ENCODE data around the gene ARHGEF19. TPM values are rescaled to one million over a fixed set of nuclear protein-coding genes. Genes with fewer than 3 reads are reported as not detected.
A peak's percentile ranks its signal among the peaks of the same experiment; 100 is the strongest.

Gene ARHGEF19
- total and polyA plus RNA-seq, 9 of the 15 experiments (the other 6 are each of a cell fraction or from before 2014, with no cell fraction given): 0.73 to 21.0 (median 5.2) TPM

DNA sequence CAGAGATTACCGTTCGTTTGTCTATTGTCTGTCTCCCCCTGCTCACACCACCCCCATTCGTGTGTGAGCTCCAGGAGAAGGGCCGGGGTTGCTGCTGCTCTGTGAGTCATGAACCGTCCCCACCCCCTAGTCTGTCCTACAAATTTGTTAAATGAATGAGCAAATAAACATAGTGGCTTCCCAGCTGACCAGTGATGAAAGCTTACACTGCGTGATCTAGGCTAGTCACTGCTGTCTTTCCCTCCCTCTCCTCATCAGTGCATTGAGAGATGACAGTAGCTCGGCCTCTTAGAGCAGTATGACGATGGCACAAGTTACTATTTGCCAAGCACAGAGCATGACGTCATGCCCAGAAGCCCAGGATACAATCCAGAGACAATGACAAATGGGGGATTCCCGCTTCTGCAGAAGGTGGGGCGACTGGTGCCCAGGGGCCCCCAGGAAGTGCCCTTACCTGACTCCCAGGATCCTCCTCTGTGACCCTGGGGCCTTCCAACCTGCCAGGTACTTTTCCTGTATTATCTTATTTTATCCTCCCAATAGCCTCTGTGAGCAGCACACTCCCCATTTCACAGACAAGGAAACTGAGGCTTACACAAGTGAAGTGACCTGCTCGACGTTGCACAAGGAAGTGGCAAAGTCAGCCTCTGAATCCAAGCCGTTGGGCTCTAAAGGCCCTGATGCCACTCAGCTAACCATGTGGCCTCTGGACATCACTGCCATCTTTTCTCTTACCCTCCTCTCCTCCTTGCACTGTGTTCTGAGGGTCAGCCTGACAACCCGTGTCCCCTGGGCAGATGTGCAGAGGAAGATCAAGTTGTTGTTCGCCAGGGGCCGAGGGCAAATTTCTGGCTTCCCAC lies 48.0 kb downstream of the ARHGEF19 start (continued):
- TF ChIP-seq, protein P1, sequence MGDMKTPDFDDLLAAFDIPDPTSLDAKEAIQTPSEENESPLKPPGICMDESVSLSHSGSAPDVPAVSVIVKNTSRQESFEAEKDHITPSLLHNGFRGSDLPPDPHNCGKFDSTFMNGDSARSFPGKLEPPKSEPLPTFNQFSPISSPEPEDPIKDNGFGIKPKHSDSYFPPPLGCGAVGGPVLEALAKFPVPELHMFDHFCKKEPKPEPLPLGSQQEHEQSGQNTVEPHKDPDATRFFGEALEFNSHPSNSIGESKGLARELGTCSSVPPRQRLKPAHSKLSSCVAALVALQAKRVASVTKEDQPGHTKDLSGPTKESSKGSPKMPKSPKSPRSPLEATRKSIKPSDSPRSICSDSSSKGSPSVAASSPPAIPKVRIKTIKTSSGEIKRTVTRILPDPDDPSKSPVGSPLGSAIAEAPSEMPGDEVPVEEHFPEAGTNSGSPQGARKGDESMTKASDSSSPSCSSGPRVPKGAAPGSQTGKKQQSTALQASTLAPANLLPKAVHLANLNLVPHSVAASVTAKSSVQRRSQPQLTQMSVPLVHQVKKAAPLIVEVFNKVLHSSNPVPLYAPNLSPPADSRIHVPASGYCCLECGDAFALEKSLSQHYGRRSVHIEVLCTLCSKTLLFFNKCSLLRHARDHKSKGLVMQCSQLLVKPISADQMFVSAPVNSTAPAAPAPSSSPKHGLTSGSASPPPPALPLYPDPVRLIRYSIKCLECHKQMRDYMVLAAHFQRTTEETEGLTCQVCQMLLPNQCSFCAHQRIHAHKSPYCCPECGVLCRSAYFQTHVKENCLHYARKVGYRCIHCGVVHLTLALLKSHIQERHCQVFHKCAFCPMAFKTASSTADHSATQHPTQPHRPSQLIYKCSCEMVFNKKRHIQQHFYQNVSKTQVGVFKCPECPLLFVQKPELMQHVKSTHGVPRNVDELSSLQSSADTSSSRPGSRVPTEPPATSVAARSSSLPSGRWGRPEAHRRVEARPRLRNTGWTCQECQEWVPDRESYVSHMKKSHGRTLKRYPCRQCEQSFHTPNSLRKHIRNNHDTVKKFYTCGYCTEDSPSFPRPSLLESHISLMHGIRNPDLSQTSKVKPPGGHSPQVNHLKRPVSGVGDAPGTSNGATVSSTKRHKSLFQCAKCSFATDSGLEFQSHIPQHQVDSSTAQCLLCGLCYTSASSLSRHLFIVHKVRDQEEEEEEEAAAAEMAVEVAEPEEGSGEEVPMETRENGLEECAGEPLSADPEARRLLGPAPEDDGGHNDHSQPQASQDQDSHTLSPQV (IDR thresholded peaks at IDR 0.05): peak; percentile 65
- TF ChIP-seq ZNF133 (CRISPR knock-in tag; IDR thresholded peaks at IDR 0.05) (no peak), CREM (IDR thresholded peaks at IDR 0.05; ENCODE audit: low read depth) (peak; percentile 96), MAZ (CRISPR knock-in tag; conservative IDR thresholded peaks at IDR 0.05 in 1 of 2, IDR thresholded peaks at IDR 0.05 in 1 of 2) (0 out of 4 replicates have a peak, but pooled peaks of 1 of the 2 experiments have one; percentile 18), ELF2 (CRISPR knock-in tag; IDR thresholded peaks at IDR 0.05) (no peak), HDAC2 (IDR thresholded peaks at IDR 0.05) (peak; percentile 42; the same call in 1 of the 2 replicates), NFIX (CRISPR knock-in tag; IDR thresholded peaks at IDR 0.05; ENCODE audit: low read depth) (no peak), MCM7 (IDR thresholded peaks at IDR 0.05) (no peak), CBX3 (IDR thresholded peaks at IDR 0.05; ENCODE audit: borderline replicate concordance in 1 of 2, low read length in 2 of 2) (peak in 1 of 2 experiments; percentile 39; a peak in 1 of 3 replicates), L3MBTL2 (IDR thresholded peaks at IDR 0.05) (no peak), SMARCC2 (IDR thresholded peaks at IDR 0.05; ENCODE audit: low read depth) (0 out of 2 replicates have a peak, but pooled peaks have one; percentile 41), MAFK (IDR thresholded peaks at IDR 0.05; ENCODE audit: low read length) (peak; percentile 29; the same call in 1 of the 2 replicates)
- TF ChIP-seq, protein P2, sequence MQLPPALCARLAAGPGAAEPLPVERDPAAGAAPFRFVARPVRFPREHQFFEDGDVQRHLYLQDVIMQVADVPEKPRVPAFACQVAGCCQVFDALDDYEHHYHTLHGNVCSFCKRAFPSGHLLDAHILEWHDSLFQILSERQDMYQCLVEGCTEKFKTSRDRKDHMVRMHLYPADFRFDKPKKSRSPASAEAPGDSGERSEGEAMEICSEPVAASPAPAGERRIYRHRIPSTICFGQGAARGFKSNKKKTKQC (CRISPR knock-in tag; IDR thresholded peaks at IDR 0.05): no peak
- TF ChIP-seq, protein P3, sequence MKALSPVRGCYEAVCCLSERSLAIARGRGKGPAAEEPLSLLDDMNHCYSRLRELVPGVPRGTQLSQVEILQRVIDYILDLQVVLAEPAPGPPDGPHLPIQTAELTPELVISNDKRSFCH (CRISPR knock-in tag; IDR thresholded peaks at IDR 0.05): no peak
- TF ChIP-seq, protein P3 (tag; IDR thresholded peaks at IDR 0.05): no peak; the same call in 1 of the 2 replicates
- TF ChIP-seq, protein P4, sequence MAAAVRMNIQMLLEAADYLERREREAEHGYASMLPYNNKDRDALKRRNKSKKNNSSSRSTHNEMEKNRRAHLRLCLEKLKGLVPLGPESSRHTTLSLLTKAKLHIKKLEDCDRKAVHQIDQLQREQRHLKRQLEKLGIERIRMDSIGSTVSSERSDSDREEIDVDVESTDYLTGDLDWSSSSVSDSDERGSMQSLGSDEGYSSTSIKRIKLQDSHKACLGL (CRISPR knock-in tag; IDR thresholded peaks at IDR 0.05; ENCODE audit: borderline replicate concordance, poor library complexity, severe bottlenecking): no peak

Data from K562 (cell line).